GM12878 (cell line): Measurements from ENCODE around the gene OR1F1. TPM values are rescaled to one million over a fixed set of nuclear protein-coding genes. Genes with fewer than 3 reads are reported as not detected.

Experiments
- ATAC-seq: fragments of 200-7000 bp; cut with Tn5 transposase; 3 replicates; pipeline ENCODE4 v1.9.1; 2020; ENCODE audit warnings: mild to moderate bottlenecking, moderate library complexity
- BruUV-seq: library from RNA; stranded (reverse); fragments of 400-500 nt; replicated peaks from 2 replicates; lab custom pipeline; 2021; lab: Mats Ljungman, UMichigan
- CTCF ChIA-PET: fragments of 300-600 bp; sonication (Branson Sonifier 250); formaldehyde crosslinking; extraction: SDS; loops from one replicate; lab custom pipeline; 2021; ENCODE audit warnings: inconsistent platforms; lab: Yijun Ruan, JAX
- POLR2A ChIA-PET: fragments of 350-600 bp; formaldehyde crosslinking; extraction: SDS; loops from one replicate; lab custom pipeline; 2021; ENCODE audit warnings: inconsistent platforms; lab: Charles Lee
- RAD21 ChIA-PET: fragments of 300-600 bp; sonication (Branson Sonifier 250); formaldehyde crosslinking; loops from one replicate; lab custom pipeline; 2023; ENCODE audit warnings: antibody characterized with exemption; ENCODE audit not compliant: unreplicated experiment; lab: Charles Lee
- SMC1A ChIA-PET: fragments of 300-600 bp; sonication (Branson Sonifier 250); formaldehyde crosslinking; loops from one replicate; lab custom pipeline; 2023; ENCODE audit not compliant: unreplicated experiment, uncharacterized antibody; lab: Charles Lee
- DNase-seq: peaks from one replicate; pipeline ENCODE4 v3.0.0-alpha.2; 2011; ENCODE audit warnings: low read depth, low spot score
- FAIRE-seq: peaks from 3 replicates; lab custom pipeline; 2011; peaks lifted over from hg19 to GRCh38; lab: Jason Lieb, UNC
- H2AFZ ChIP-seq: 2 replicates; pipeline ENCODE4 v1.6.0; 2011; ENCODE audit warnings: low read depth, low read length, control low read depth; ENCODE audit not compliant: control insufficient read depth
- H3K27ac ChIP-seq: 2 replicates; pipeline ENCODE4 v1.5.1; 2011; ENCODE audit warnings: control low read depth; ENCODE audit not compliant: control insufficient read depth, insufficient read depth
- H3K27me3 ChIP-seq, 2 experiments: replicated peaks in 1 of 2; 2 replicates each; pipeline versions ENCODE4 v1.6.0 to v1.6.1; 2011; ENCODE audit warnings: low read length in 1 of 2; ENCODE audit not compliant: control insufficient read depth in 2 of 2, insufficient read depth in 2 of 2
- H3K36me3 ChIP-seq, 2 experiments: 2 replicates each; pipeline ENCODE4 v1.5.1; 2011; ENCODE audit warnings: low read length in 1 of 2; ENCODE audit not compliant: control insufficient read depth in 2 of 2, insufficient read depth in 2 of 2
- H3K4me1 ChIP-seq: 2 replicates; pipeline ENCODE4 v1.6.1; 2011; ENCODE audit warnings: mild to moderate bottlenecking, low read length, moderate library complexity, mixed read lengths; ENCODE audit not compliant: control insufficient read depth, insufficient read depth
- H3K4me2 ChIP-seq: 2 replicates; pipeline ENCODE4 v1.6.0; 2011; ENCODE audit warnings: control low read depth; ENCODE audit not compliant: control insufficient read depth, insufficient read depth
- H3K4me3 ChIP-seq: fragments of 200-600 bp; sonication (generic); 2 replicates; pipeline ENCODE4 v1.5.1; 2016
- H3K79me2 ChIP-seq: 2 replicates; pipeline ENCODE4 v1.6.0; 2011; ENCODE audit warnings: low read length; ENCODE audit not compliant: control insufficient read depth, insufficient read depth
- H3K9ac ChIP-seq: 2 replicates; pipeline ENCODE4 v1.8.0; 2011; ENCODE audit warnings: low read length, control low read depth, mixed read lengths; ENCODE audit not compliant: control insufficient read depth, insufficient read depth
- H3K9me3 ChIP-seq: replicated peaks from 3 replicates; pipeline ENCODE4 v1.5.1; 2011; ENCODE audit warnings: mild to moderate bottlenecking, low read length; ENCODE audit not compliant: control insufficient read depth, insufficient read depth
- H4K20me1 ChIP-seq: 2 replicates; pipeline ENCODE4 v1.6.0; 2011; ENCODE audit not compliant: control insufficient read depth, insufficient read depth
- HDAC6 ChIP-seq: fragments of 200-600 bp; sonication (generic); IDR thresholded peaks from one replicate; pipeline ENCODE4 v1.8.0; 2017; ENCODE audit warnings: antibody characterized with exemption; ENCODE audit not compliant: unreplicated experiment
- MEF2B ChIP-seq: fragments of 450-650 bp; IDR thresholded peaks from 2 replicates; pipeline ENCODE4 v1.6.1; 2018; ENCODE audit warnings: mild to moderate bottlenecking, moderate library complexity; ENCODE audit not compliant: partially characterized antibody, poor library complexity, severe bottlenecking
- TBL1XR1 ChIP-seq: IDR thresholded peaks from 2 replicates; pipeline ENCODE4 v1.6.1; 2012; ENCODE audit warnings: low read depth, low read length, improper control_type of control experiment
- WRNIP1 ChIP-seq: IDR thresholded peaks from 2 replicates; pipeline ENCODE4 v1.6.1; 2011; ENCODE audit warnings: low read depth, low read length, improper control_type of control experiment, borderline replicate concordance
- WGBS: methylation state at CpG from one replicate; pipeline ENCODE4 v1.1.6; 2016; ENCODE audit warnings: low lambda C conversion rate; ENCODE audit not compliant: insufficient replicate concordance, insufficient coverage; ENCODE audit errors: missing lambda C conversion rate; 5-methylcytosine and 5-hydroxymethylcytosine counted together
- in situ Hi-C: fragments of 300-500 bp; cut with MboI; formaldehyde crosslinking; loops from 9 replicates; pipeline ENCODE4 v1.14.3; 2018; ENCODE audit warnings: mixed read lengths
- intact Hi-C: fragments of 100-400 bp; cut with micrococcal nuclease; formaldehyde crosslinking; loops from one replicate; pipeline ENCODE4 v1.14.2; 2022; ENCODE audit not compliant: unreplicated experiment
- polyA plus RNA-seq, 11 experiments: library from polyadenylated mRNA; depleted of rRNA in 4 of 11; unstranded in 6 of 11; stranded (reverse) in 5 of 11; fragments of >200 nt; fragmentation: Nextera tagmentation in 4 of 11; fragmentation: Illumina TruSeq in 1 of 11; extraction: Ambion mirVana in 4 of 11; extraction: Trizol in 1 of 11; gene quantifications; 1 replicate in 1 of 11; 2 replicates in 10 of 11; pipeline versions ENCODE4 v1.2.1 to v1.2.3, GENCODE V29; 2011 to 2016; ENCODE audit warnings: inconsistent platforms in 2 of 11, missing spikeins in 2 of 11, low read depth in 1 of 11
- total RNA-seq, 4 experiments: library from RNA; depleted of rRNA in 3 of 4; stranded (reverse); fragments of >200 nt in 3 of 4; fragmentation: Illumina TruSeq in 1 of 4; extraction: Trizol in 1 of 4; gene quantifications; 2 replicates each; pipeline versions ENCODE4 v1.2.1 to v1.2.3, GENCODE V29; 2013 to 2021
- TF ChIP-seq, protein P1 (sequence below): fragments of 450-650 bp; IDR thresholded peaks from 2 replicates; pipeline ENCODE4 v1.6.1; 2018; ENCODE audit warnings: borderline replicate concordance, mild to moderate bottlenecking; ENCODE audit not compliant: partially characterized antibody
- TF ChIP-seq, protein P2 (sequence below): IDR thresholded peaks from 2 replicates; pipeline ENCODE4 v1.6.1; 2011; ENCODE audit warnings: low read depth, mild to moderate bottlenecking, low read length, moderate library complexity, borderline replicate concordance; ENCODE audit errors: extremely low read depth

The OR1F1 gene
- total and polyA plus RNA-seq, 10 of the 15 experiments (the other 5 are each of a cell fraction or from before 2014, with no cell fraction given) = 0.10 to 0.14 (median 0.12) TPM; not detected in 7

DNA sequence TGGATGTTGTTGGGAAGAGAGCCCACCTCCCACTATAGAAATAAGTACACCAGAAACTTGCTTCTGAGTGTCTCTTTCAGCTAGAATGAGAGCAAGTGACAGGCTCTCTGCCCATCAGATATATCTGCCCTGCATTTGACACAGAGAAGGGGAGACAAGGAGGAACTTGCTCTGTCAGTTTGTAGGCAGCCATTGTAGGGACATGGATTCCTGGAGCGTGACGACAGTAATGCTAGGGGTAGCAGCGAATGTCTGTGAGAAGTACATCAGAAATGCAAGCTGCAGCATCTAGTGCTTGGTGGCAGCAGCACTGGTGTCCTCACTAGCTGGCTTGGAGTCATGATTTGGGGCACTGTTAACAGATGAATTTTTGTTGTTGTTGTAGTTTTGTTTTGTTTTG, 24.0 kb downstream of the OR1F1 start:
- in situ Hi-C loops (no loop called here), intact Hi-C loops (no loop called here)
- 80% methylated on average over 3 of the region's 3 CpGs for WGBS
- Histone ChIP-seq H3K27ac (no peak overlapping the region), H3K27me3 (no peaks in the 10 kb centered on the region), H3K9me3 (peaks cover 2% of the 10 kb centered on the region; the same call in 1 of the 3 replicates), H3K4me2 (no peak overlapping the region), H3K9ac (no peak overlapping the region), H3K4me1 (peaks cover 4% of the 10 kb centered on the region), H3K4me3 (no peak overlapping the region), H3K36me3 (no peaks in the 10 kb centered on the region), H4K20me1 (no peaks in the 10 kb centered on the region), H3K79me2 (no peaks in the 10 kb centered on the region), H2AFZ (no peak overlapping the region)
- FAIRE-seq = no peak
- BruUV-seq = no TSS peak
- no peak for DNase-seq
- POLR2A ChIA-PET = no interaction called here
- SMC1A ChIA-PET = no interaction called here
- CTCF ChIA-PET = interaction anchor here (0.6 kb wide), 1 partner anchor 190 kb away, joined by 3 read pairs; no protein-coding TSS in a partner anchor
- no peak for ATAC-seq
- RAD21 ChIA-PET = no interaction called here
- TF ChIP-seq, protein P1, sequence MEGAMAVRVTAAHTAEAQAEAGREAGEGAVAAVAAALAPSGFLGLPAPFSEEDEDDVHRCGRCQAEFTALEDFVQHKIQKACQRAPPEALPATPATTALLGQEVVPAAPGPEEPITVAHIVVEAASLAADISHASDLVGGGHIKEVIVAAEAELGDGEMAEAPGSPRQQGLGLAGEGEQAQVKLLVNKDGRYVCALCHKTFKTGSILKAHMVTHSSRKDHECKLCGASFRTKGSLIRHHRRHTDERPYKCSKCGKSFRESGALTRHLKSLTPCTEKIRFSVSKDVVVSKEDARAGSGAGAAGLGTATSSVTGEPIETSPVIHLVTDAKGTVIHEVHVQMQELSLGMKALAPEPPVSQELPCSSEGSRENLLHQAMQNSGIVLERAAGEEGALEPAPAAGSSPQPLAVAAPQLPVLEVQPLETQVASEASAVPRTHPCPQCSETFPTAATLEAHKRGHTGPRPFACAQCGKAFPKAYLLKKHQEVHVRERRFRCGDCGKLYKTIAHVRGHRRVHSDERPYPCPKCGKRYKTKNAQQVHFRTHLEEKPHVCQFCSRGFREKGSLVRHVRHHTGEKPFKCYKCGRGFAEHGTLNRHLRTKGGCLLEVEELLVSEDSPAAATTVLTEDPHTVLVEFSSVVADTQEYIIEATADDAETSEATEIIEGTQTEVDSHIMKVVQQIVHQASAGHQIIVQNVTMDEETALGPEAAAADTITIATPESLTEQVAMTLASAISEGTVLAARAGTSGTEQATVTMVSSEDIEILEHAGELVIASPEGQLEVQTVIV = no peak
- TF ChIP-seq MEF2B = no peak
- TF ChIP-seq WRNIP1 = no peak
- TF ChIP-seq TBL1XR1 = no peak
- no peak for TF ChIP-seq HDAC6
- TF ChIP-seq, protein P2, sequence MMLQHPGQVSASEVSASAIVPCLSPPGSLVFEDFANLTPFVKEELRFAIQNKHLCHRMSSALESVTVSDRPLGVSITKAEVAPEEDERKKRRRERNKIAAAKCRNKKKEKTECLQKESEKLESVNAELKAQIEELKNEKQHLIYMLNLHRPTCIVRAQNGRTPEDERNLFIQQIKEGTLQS = no peak
